KMS-11 (cell line): ENCODE data around the gene MAGI2.

Experiments
- H2AFZ ChIP-seq: fragments of 200-600 bp; sonication (generic); 2 replicates; pipeline ENCODE4 v1.6.1; 2016; ENCODE audit warnings: antibody characterized with exemption, mixed run types, low read depth
- H3K27ac ChIP-seq: fragments of 200-600 bp; sonication (generic); 2 replicates; pipeline ENCODE4 v1.6.1; 2016; ENCODE audit warnings: mild to moderate bottlenecking, mixed run types
- H3K27me3 ChIP-seq: fragments of 200-600 bp; sonication (generic); 2 replicates; pipeline ENCODE4 v1.6.1; 2017; ENCODE audit warnings: mild to moderate bottlenecking, low read depth, mixed run types, moderate library complexity; ENCODE audit not compliant: insufficient read depth
- H3K36me3 ChIP-seq: fragments of 200-600 bp; sonication (generic); 2 replicates; pipeline ENCODE4 v1.6.1; 2017; ENCODE audit warnings: mild to moderate bottlenecking, mixed run types; ENCODE audit not compliant: insufficient read depth
- H3K4me1 ChIP-seq: fragments of 200-600 bp; sonication (generic); 2 replicates; pipeline ENCODE4 v1.6.1; 2016; ENCODE audit warnings: mild to moderate bottlenecking, low read depth, mixed run types; ENCODE audit not compliant: poor library complexity, severe bottlenecking
- H3K4me2 ChIP-seq: fragments of 200-600 bp; sonication (generic); 2 replicates; pipeline ENCODE4 v1.7.0; 2016; ENCODE audit warnings: mild to moderate bottlenecking, mixed run types
- H3K4me3 ChIP-seq: fragments of 200-600 bp; sonication (generic); IDR thresholded peaks from 2 replicates; pipeline ENCODE4 v1.6.1; 2017; ENCODE audit warnings: low read depth, low read length, mixed read lengths; ENCODE audit not compliant: insufficient read depth
- H3K79me2 ChIP-seq: fragments of 200-600 bp; sonication (generic); 2 replicates; pipeline ENCODE4 v1.6.1; 2016; ENCODE audit warnings: low read depth, mixed run types; ENCODE audit not compliant: insufficient read depth
- H3K9ac ChIP-seq: fragments of 200-600 bp; sonication (generic); 2 replicates; pipeline ENCODE4 v1.6.1; 2016; ENCODE audit warnings: mild to moderate bottlenecking, mixed run types
- H4K20me1 ChIP-seq: fragments of 200-600 bp; sonication (generic); 2 replicates; pipeline ENCODE4 v1.6.1; 2016; ENCODE audit warnings: mild to moderate bottlenecking, mixed run types; ENCODE audit not compliant: insufficient read depth
- CTCF ChIP-seq: fragments of 200-600 bp; sonication (generic); conservative IDR thresholded peaks from 2 replicates; pipeline ENCODE4 v1.6.1; 2017; ENCODE audit warnings: low read depth, mild to moderate bottlenecking, antibody characterized with exemption, low read length, moderate library complexity, mixed read lengths

The MAGI2 gene

GRCh38 chr7:78601728-78602127 lies 851.7 kb downstream of the MAGI2 start:
- no peaks in the 10 kb centered on the region for H3K79me2 ChIP-seq
- no peak overlapping the region for H3K4me3 ChIP-seq
- H3K9ac ChIP-seq = no peak overlapping the region
- no peak overlapping the region for H2AFZ ChIP-seq
- no peak overlapping the region for H3K27ac ChIP-seq
- H4K20me1 ChIP-seq = no peaks in the 10 kb centered on the region
- TF ChIP-seq CTCF = no peak
- H3K36me3 ChIP-seq = no peaks in the 10 kb centered on the region
- no peak overlapping the region for H3K4me2 ChIP-seq
- H3K27me3 ChIP-seq = no peaks in the 10 kb centered on the region
- H3K4me1 ChIP-seq = no peaks in the 10 kb centered on the region

GRCh38 chr7:78594156-78594555 lies 859.3 kb downstream of the MAGI2 start:
- Histone ChIP-seq H3K4me2 (no peak overlapping the region), H3K9ac (no peak overlapping the region), H4K20me1 (no peaks in the 10 kb centered on the region), H3K4me3 (no peak overlapping the region), H3K36me3 (no peaks in the 10 kb centered on the region), H3K27me3 (no peaks in the 10 kb centered on the region), H2AFZ (no peak overlapping the region), H3K27ac (no peak overlapping the region), H3K79me2 (no peaks in the 10 kb centered on the region), H3K4me1 (no peaks in the 10 kb centered on the region)
- no peak for TF ChIP-seq CTCF

- Histone ChIP-seq H3K4me3 (no peak overlapping the region), H3K27me3 (no peaks in the 10 kb centered on the region), H3K27ac (no peak overlapping the region), H3K4me1 (no peaks in the 10 kb centered on the region), H3K79me2 (no peaks in the 10 kb centered on the region), H4K20me1 (no peaks in the 10 kb centered on the region), H3K4me2 (no peak overlapping the region), H3K9ac (no peak overlapping the region), H3K36me3 (no peaks in the 10 kb centered on the region), H2AFZ (no peak overlapping the region)
- no peak for TF ChIP-seq CTCF
Measured at GRCh38 chr7:78588393-78588792, 865.1 kb downstream of the MAGI2 start.

GRCh38 chr7:78587443-78588044 lies 865.9 kb downstream of the MAGI2 start:
- Histone ChIP-seq H3K79me2 (no peaks in the 10 kb centered on the region), H3K27me3 (no peaks in the 10 kb centered on the region), H2AFZ (no peak overlapping the region), H3K27ac (no peak overlapping the region), H3K4me2 (no peak overlapping the region), H3K36me3 (no peaks in the 10 kb centered on the region), H3K9ac (no peak overlapping the region), H3K4me1 (no peaks in the 10 kb centered on the region), H3K4me3 (no peak overlapping the region), H4K20me1 (no peaks in the 10 kb centered on the region)
- no peak for TF ChIP-seq CTCF
